ENCODE data around the gene VAX1. TPM values are rescaled to one million over a fixed set of nuclear protein-coding genes. Genes with fewer than 3 reads are reported as not detected.

VAX1 gene
- polyA plus RNA-seq, 1 experiment, result not detected

DNA sequence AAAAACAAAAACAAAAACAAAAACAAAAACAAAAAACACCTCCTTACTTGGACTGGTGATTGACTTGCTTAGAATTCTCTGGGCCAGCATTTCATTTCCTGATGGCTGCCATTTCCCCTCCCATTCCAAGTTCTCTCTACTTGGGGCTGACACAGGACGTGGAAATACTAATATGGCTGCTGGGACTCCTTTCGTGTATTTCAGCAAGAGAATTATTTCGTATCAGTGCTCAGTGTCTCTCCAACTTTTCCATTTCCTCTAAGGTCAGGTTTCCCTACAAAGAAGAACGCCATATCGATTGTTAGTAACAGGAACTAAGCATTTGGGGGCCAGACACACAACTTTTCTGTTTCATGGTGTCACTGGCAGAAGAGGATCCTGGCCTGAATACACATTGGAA, 22.5 kb upstream of the VAX1 start:
- CTCF ChIA-PET, result no interaction called here
- DNase-seq (ENCODE audit: low read depth, low spot score), result no peak

DNA sequence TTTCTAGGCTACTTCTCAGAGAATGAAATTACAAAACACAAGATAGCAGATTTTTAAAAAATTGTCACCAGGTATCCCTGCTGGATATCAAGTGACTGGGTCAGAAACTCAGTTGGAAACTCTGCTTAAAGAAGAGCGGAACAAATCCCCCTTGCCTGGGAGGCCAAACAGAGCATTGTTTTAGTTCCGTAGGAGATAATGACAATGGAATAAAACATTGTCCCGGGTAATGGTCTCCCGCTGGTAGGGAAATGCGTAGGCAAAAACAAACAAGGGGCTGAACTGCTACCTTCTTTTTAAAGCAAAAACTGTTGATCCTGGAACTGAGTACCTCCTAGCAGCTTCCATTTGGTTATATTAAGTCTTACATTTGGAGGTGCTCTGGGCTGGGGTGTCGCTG, 21.3 kb upstream of the VAX1 start:
- ChIA-PET CTCF (interaction anchor here (0.9 kb wide), 1 partner anchor 8 kb away, joined by 3 read pairs; no protein-coding TSS in a partner anchor), POLR2A (no interaction called here)
- TF ChIP-seq, protein P1, sequence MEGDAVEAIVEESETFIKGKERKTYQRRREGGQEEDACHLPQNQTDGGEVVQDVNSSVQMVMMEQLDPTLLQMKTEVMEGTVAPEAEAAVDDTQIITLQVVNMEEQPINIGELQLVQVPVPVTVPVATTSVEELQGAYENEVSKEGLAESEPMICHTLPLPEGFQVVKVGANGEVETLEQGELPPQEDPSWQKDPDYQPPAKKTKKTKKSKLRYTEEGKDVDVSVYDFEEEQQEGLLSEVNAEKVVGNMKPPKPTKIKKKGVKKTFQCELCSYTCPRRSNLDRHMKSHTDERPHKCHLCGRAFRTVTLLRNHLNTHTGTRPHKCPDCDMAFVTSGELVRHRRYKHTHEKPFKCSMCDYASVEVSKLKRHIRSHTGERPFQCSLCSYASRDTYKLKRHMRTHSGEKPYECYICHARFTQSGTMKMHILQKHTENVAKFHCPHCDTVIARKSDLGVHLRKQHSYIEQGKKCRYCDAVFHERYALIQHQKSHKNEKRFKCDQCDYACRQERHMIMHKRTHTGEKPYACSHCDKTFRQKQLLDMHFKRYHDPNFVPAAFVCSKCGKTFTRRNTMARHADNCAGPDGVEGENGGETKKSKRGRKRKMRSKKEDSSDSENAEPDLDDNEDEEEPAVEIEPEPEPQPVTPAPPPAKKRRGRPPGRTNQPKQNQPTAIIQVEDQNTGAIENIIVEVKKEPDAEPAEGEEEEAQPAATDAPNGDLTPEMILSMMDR (IDR thresholded peaks at IDR 0.05; ENCODE audit: low read depth, low read length), result no peak
- Histone ChIP-seq H3K27ac (ENCODE audit: low read depth, low read length) (no peak overlapping the region), H3K9me3 (ENCODE audit: control insufficient read depth, insufficient read depth, low read length) (peaks cover 8% of the 10 kb centered on the region; the same call in 1 of the 2 replicates), H3K27me3 (ENCODE audit: control insufficient read depth, insufficient read depth, low read length) (peaks cover 52% of the 10 kb centered on the region), H3K4me3 (ENCODE audit: low read depth, low read length) (no peak overlapping the region)
- no peak for DNase-seq (ENCODE audit: low read depth, low spot score)

More for the DNA sequence above, 22.5 kb upstream of the VAX1 start:
- Histone ChIP-seq H3K9me3 (ENCODE audit: control insufficient read depth, insufficient read depth, low read length) (peaks cover 11% of the 10 kb centered on the region; the same call in 1 of the 2 replicates), H3K27ac (ENCODE audit: low read depth, low read length) (no peak overlapping the region), H3K27me3 (ENCODE audit: control insufficient read depth, insufficient read depth, low read length) (peaks cover 62% of the 10 kb centered on the region), H3K4me3 (ENCODE audit: low read depth, low read length) (no peak overlapping the region)
- TF ChIP-seq, protein P1 (IDR thresholded peaks at IDR 0.05; ENCODE audit: low read depth, low read length), result no peak
- POLR2A ChIA-PET, result no interaction called here

DNA sequence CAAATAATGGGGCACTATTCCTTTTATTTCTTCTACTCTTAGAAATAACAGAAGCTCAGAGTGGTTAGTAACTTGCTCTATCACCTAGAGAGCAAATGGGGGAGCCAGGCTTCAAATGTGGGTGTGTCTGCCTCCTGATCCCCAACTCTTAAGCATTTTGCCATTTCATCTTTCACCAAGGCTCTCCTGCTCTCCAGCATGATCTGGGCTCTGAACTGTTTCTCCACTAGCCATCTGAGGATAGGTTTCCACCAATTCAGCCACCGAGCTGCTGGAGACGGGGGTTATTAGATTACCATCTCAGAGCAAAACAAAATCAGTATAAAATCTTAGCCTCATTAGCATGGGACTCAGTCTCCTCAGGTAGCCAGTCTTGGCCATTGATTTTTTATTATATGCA, 20.2 kb upstream of the VAX1 start:
- ChIA-PET POLR2A (no interaction called here), CTCF (interaction anchor here (0.9 to 1.8 kb wide), 4 partner anchors 9 to 361 kb away, joined by 3 to 8 read pairs (median 4); no protein-coding TSS in a partner anchor)
- peaks cover 41% of the 10 kb centered on the region for H3K27me3 ChIP-seq (ENCODE audit: control insufficient read depth, insufficient read depth, low read length)
- no peak overlapping the region for H3K27ac ChIP-seq (ENCODE audit: low read depth, low read length)
- H3K4me3 ChIP-seq (ENCODE audit: low read depth, low read length), result no peak overlapping the region
- DNase-seq (ENCODE audit: low read depth, low spot score), result no peak
- H3K9me3 ChIP-seq (ENCODE audit: control insufficient read depth, insufficient read depth, low read length), result peaks cover 1% of the 10 kb centered on the region; the same call in 1 of the 2 replicates
- TF ChIP-seq, protein P1 (IDR thresholded peaks at IDR 0.05; ENCODE audit: low read depth, low read length), result no peak

DNA sequence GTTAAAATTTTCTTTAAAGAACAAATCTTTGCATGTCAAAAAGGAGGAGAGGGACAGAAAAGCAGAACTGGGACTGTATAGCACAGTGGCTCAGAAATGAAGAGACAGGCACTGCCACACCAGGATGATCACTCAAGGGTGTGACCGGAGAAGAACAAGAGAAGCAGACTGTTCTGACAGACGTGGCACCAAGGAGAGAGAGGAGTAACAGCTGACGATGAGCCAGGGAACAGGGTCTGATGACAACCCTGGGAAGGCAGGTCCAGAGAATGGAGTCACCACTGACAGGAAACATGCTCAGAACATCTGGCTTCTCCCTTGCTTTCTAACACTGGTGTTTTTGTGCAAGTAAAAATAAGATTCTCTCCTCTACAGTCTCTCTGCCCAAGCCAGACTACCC, 14.6 kb upstream of the VAX1 start:
- CTCF ChIA-PET, result no interaction called here

DNA sequence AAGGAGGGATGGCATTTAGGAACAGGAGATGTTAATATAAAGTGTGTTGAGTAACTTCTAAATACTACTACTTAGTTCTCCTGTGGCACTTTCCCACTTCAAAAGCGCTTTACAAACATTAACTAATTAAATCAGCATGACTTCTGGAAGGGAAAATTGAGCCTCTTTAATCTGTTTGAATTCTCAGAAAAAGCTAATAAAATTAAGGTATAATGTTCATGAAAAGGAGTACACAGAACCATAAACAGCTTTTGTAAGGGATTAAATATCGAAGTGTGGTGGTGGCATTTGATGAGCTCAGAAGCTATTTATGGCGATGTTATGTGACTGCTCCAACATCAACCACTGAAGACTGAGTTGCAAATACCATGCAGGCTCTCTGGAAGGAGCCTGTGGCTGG, 10.2 kb upstream of the VAX1 start:
- H3K27me3 ChIP-seq (ENCODE audit: control insufficient read depth, insufficient read depth, low read length), result peaks cover 4% of the 10 kb centered on the region
- ChIA-PET CTCF (interaction anchor here (0.9 to 1.0 kb wide), 2 partner anchors 18 to 351 kb away, joined by 3 to 4 read pairs; no protein-coding TSS in a partner anchor), POLR2A (no interaction called here)
- no peak for DNase-seq (ENCODE audit: low read depth, low spot score)
- TF ChIP-seq, protein P1 (IDR thresholded peaks at IDR 0.05; ENCODE audit: low read depth, low read length), result no peak
- H3K4me3 ChIP-seq (ENCODE audit: low read depth, low read length), result no peak overlapping the region
- no peaks in the 10 kb centered on the region for H3K9me3 ChIP-seq (ENCODE audit: control insufficient read depth, insufficient read depth, low read length)
- H3K27ac ChIP-seq (ENCODE audit: low read depth, low read length), result no peak overlapping the region

More for the DNA sequence above, 14.6 kb upstream of the VAX1 start:
- H3K9me3 ChIP-seq (ENCODE audit: control insufficient read depth, insufficient read depth, low read length), result no peaks in the 10 kb centered on the region
- peaks cover 3% of the 10 kb centered on the region for H3K27me3 ChIP-seq (ENCODE audit: control insufficient read depth, insufficient read depth, low read length)
- H3K27ac ChIP-seq (ENCODE audit: low read depth, low read length), result no peak overlapping the region
- POLR2A ChIA-PET, result no interaction called here
- TF ChIP-seq, protein P1 (IDR thresholded peaks at IDR 0.05; ENCODE audit: low read depth, low read length), result no peak
- no peak overlapping the region for H3K4me3 ChIP-seq (ENCODE audit: low read depth, low read length)
- no peak for DNase-seq (ENCODE audit: low read depth, low spot score)
